ENCODE measurements around the gene CLCNKB. TPM values are rescaled to one million over a fixed set of nuclear protein-coding genes. Genes with fewer than 3 reads are reported as not detected.
"Not testable (repeated sequence)": the region's sequence is repeated elsewhere in the genome, so short reads cannot be mapped to it uniquely, and the experiment has no call there.

Gene CLCNKB
- total RNA-seq, 1 experiment from 2014 or later = 1.1 TPM

DNA sequence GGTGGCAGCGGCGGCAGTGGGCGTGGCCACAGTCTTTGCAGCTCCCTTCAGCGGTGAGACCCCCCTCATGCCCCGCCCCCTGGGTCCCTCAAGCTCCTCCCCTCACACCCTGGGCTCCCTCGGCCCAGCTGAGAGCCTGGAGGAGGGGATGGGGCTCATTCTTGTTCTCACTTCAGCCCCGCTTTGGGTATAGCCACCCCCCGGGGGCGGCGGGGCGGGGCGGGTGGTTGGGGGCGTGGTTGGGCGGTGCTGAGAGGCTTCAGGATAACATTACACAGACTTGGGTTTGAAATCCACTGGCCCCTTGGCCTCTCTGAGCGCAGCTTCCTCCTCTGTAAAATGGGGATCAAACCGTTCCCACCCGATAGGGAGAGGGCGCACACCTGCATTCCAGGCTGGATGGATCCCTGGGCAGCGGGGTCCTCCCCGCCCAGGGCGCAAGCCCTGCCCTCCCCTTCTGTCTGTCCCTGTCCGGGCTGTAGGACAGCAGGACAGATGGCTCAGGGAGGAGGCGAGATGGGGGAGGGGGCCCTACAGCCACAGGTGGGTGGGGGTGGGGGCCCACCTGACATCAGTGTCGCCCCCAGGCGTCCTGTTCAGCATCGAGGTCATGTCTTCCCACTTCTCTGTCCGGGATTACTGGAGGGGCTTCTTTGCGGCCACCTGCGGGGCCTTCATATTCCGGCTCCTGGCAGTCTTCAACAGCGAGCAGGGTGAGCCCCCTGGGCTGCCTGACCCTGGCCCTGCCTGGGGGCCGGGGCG is 16.7 kb upstream of the CLCNKB start:
- intact Hi-C loops (cut with micrococcal nuclease; ENCODE audit: unreplicated experiment) = no loop called here
- CTCF ChIA-PET = no interaction called here

DNA sequence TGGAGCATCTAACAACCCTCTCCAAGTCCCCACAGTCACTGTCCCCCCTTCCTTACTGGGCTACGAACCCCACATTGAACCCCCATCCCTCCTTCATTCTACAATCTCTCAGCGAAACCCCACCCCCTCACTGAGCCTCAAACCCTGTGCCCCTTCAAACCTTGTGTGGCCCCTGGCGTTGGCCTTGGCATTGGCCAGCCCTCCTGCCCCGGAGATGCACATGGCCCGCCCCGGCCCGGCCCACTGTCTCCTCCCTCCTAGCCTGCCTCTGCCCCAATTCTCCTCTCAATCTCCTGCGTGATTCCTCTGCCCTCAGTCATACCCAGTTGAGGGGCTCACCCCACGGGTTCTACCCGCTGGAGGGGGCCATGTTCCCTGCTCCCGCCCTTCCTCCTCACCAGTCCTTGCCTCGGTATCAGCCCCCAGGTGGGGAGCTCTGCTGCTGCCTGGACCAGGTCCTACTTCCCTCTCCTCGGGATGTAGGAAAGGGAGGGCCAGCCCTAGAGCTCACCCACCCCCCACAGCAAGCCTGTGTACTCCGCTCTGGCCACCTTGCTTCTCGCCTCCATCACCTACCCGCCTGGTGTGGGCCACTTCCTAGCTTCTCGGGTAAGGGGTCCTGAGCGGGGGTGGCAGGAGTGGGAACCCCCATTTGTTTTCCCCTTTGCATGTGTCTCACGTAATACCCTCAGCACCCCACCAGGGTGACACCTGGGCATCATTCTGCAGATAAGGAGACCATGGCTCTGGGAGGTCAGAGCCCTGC is 15.2 kb upstream of the CLCNKB start:
- ChIA-PET CTCF (no interaction called here), POLR2A (ENCODE audit: unreplicated experiment) (no interaction called here)
- TF ChIP-seq, protein P1, sequence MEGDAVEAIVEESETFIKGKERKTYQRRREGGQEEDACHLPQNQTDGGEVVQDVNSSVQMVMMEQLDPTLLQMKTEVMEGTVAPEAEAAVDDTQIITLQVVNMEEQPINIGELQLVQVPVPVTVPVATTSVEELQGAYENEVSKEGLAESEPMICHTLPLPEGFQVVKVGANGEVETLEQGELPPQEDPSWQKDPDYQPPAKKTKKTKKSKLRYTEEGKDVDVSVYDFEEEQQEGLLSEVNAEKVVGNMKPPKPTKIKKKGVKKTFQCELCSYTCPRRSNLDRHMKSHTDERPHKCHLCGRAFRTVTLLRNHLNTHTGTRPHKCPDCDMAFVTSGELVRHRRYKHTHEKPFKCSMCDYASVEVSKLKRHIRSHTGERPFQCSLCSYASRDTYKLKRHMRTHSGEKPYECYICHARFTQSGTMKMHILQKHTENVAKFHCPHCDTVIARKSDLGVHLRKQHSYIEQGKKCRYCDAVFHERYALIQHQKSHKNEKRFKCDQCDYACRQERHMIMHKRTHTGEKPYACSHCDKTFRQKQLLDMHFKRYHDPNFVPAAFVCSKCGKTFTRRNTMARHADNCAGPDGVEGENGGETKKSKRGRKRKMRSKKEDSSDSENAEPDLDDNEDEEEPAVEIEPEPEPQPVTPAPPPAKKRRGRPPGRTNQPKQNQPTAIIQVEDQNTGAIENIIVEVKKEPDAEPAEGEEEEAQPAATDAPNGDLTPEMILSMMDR (conservative IDR thresholded peaks at IDR 0.05) = no peak
- no peak for TF ChIP-seq EZH2 (IDR thresholded peaks at IDR 0.05; ENCODE audit: low read depth)
- H3K4me1 ChIP-seq (replicated peaks; ENCODE audit: insufficient read depth) = no peaks in the 10 kb centered on the region
- H3K4me2 ChIP-seq = no peak overlapping the region
- H3K27ac ChIP-seq = no peak overlapping the region
- no peaks in the 10 kb centered on the region for H3K9me2 ChIP-seq (ENCODE audit: insufficient read depth)
- no peak overlapping the region for H3K4me3 ChIP-seq
- no peak for DNase-seq
- H3F3A ChIP-seq (ENCODE audit: insufficient read depth, low read depth) = 0 out of 2 replicates have a peak, but pooled peaks cover 3% of the 10 kb centered on the region
- H3K9me3 ChIP-seq (ENCODE audit: insufficient read depth, low read depth) = no peaks in the 10 kb centered on the region
- H3K79me2 ChIP-seq (ENCODE audit: low read depth) = no peaks in the 10 kb centered on the region
- no peak overlapping the region for H2AFZ ChIP-seq
- H3K27me3 ChIP-seq (ENCODE audit: insufficient read depth, low read depth) = no peaks in the 10 kb centered on the region
- BruUV-seq (replicated peaks) = no TSS peak
- no peaks in the 10 kb centered on the region for H4K20me1 ChIP-seq (ENCODE audit: insufficient read depth)
- intact Hi-C loops (cut with micrococcal nuclease; ENCODE audit: unreplicated experiment) = no loop called here
- H3K36me3 ChIP-seq (ENCODE audit: low read depth) = no peaks in the 10 kb centered on the region

More for the DNA sequence above, 16.7 kb upstream of the CLCNKB start:
- no peak overlapping the region for H3K4me2 ChIP-seq
- H3K4me3 ChIP-seq = no peak overlapping the region
- H3F3A ChIP-seq (ENCODE audit: insufficient read depth, low read depth) = 0 out of 2 replicates have a peak, but pooled peaks cover 3% of the 10 kb centered on the region
- H3K9me3 ChIP-seq (ENCODE audit: insufficient read depth, low read depth) = no peaks in the 10 kb centered on the region
- no peaks in the 10 kb centered on the region for H3K36me3 ChIP-seq (ENCODE audit: low read depth)
- H2AFZ ChIP-seq = no peak overlapping the region
- no peaks in the 10 kb centered on the region for H3K9me2 ChIP-seq (ENCODE audit: insufficient read depth)
- no peak for DNase-seq
- no peaks in the 10 kb centered on the region for H3K27me3 ChIP-seq (ENCODE audit: insufficient read depth, low read depth)
- POLR2A ChIA-PET (ENCODE audit: unreplicated experiment) = no interaction called here
- no peaks in the 10 kb centered on the region for H3K4me1 ChIP-seq (replicated peaks; ENCODE audit: insufficient read depth)
- BruUV-seq (replicated peaks) = no TSS peak
- no peak overlapping the region for H3K27ac ChIP-seq
- no peaks in the 10 kb centered on the region for H4K20me1 ChIP-seq (ENCODE audit: insufficient read depth)
- H3K79me2 ChIP-seq (ENCODE audit: low read depth) = no peaks in the 10 kb centered on the region
- TF ChIP-seq EZH2 (IDR thresholded peaks at IDR 0.05; ENCODE audit: low read depth) = no peak
- TF ChIP-seq, protein P1 (conservative IDR thresholded peaks at IDR 0.05) = no peak

DNA sequence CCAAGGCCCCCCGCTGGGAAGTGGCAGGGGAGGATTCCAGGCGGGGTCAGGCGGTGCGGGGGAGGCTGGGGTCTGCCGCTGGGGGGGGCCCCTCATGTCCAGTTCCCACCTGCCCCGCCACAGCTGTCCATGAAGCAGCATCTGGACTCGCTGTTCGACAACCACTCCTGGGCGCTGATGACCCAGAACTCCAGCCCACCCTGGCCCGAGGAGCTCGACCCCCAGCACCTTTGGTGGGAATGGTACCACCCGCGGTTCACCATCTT is 14.6 kb upstream of the CLCNKB start:
- POLR2A ChIA-PET (ENCODE audit: unreplicated experiment); H3K27ac ChIP-seq: not testable (repeated sequence)

More for the DNA sequence above, 14.6 kb upstream of the CLCNKB start:
- H3K36me3 ChIP-seq (ENCODE audit: low read depth); H3K79me2 ChIP-seq (ENCODE audit: low read depth); DNase-seq; H3K9me3 ChIP-seq (ENCODE audit: insufficient read depth, low read depth); H3K9me2 ChIP-seq (ENCODE audit: insufficient read depth); H3F3A ChIP-seq (ENCODE audit: insufficient read depth, low read depth); BruUV-seq (replicated peaks); H3K4me1 ChIP-seq (replicated peaks; ENCODE audit: insufficient read depth); CTCF ChIA-PET; H4K20me1 ChIP-seq (ENCODE audit: insufficient read depth); H2AFZ ChIP-seq; intact Hi-C loops (cut with micrococcal nuclease; ENCODE audit: unreplicated experiment); H3K27me3 ChIP-seq (ENCODE audit: insufficient read depth, low read depth); H3K4me2 ChIP-seq; H3K4me3 ChIP-seq: not testable (repeated sequence)

All from PC-9 (cell line).